Stomach (tissue), 4 donors: ENCODE data around the gene WNT3.

Experiments used
- POLR2AphosphoS5 ChIP-seq, 3 donors: sonication (generic); formaldehyde crosslinking; IDR thresholded peaks; one replicate each; pipeline ENCODE4 v1.6.1; 2016; ENCODE audit warnings: antibody characterized with exemption in 3 of 3
- TF ChIP-seq, protein P1 (sequence below), 7 experiments: fragments of 450-650 bp in 4 of 7; fragments of 200-600 bp in 3 of 7; sonication (generic) in 3 of 7; IDR thresholded peaks; one replicate each; pipeline ENCODE4 v1.5.1; 2016 to 2019; ENCODE audit warnings: antibody characterized with exemption in 7 of 7, control low read depth in 2 of 7, mild to moderate bottlenecking in 1 of 7

DNA sequence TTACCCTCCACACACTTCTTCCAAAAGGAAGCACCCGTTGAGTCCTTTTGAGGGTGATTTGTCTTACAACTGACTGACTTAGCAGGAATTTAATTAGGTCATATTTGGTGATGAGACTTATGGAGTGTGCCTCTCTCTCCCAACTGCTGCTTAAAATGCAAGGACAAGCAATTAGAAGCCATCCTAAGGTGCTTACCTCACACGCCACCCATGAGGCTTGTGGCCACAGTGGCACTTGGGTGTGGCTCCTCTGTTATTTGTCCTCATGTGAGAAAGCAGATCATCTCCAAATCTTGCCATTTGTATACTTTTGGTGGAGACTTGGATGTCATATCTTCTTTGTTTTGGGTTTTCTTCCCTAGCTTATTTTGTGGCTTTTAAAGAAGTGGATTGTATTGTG, 61.6 kb downstream of the WNT3 start:
- TF ChIP-seq, protein P1, sequence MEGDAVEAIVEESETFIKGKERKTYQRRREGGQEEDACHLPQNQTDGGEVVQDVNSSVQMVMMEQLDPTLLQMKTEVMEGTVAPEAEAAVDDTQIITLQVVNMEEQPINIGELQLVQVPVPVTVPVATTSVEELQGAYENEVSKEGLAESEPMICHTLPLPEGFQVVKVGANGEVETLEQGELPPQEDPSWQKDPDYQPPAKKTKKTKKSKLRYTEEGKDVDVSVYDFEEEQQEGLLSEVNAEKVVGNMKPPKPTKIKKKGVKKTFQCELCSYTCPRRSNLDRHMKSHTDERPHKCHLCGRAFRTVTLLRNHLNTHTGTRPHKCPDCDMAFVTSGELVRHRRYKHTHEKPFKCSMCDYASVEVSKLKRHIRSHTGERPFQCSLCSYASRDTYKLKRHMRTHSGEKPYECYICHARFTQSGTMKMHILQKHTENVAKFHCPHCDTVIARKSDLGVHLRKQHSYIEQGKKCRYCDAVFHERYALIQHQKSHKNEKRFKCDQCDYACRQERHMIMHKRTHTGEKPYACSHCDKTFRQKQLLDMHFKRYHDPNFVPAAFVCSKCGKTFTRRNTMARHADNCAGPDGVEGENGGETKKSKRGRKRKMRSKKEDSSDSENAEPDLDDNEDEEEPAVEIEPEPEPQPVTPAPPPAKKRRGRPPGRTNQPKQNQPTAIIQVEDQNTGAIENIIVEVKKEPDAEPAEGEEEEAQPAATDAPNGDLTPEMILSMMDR (IDR thresholded peaks at IDR 0.05), result no peak
- TF ChIP-seq POLR2AphosphoS5 (IDR thresholded peaks at IDR 0.05), result no peak
